Posterior cingulate gyrus (tissue), 11 donors: Measurements from ENCODE around the gene JAKMIP1.

ENCODE experiments used
- DNase-seq, 10 donors: peaks; one replicate each; pipeline versions ENCODE4 v3.0.0 to v3.0.0-alpha.2; 2020 to 2021; ENCODE audit warnings: mixed read lengths in 3 of 10
- intact Hi-C: fragments of 100-400 bp; cut with DNase I; formaldehyde crosslinking; loops from one replicate; pipeline ENCODE4 v1.15.1; 2023

JAKMIP1 gene

DNA sequence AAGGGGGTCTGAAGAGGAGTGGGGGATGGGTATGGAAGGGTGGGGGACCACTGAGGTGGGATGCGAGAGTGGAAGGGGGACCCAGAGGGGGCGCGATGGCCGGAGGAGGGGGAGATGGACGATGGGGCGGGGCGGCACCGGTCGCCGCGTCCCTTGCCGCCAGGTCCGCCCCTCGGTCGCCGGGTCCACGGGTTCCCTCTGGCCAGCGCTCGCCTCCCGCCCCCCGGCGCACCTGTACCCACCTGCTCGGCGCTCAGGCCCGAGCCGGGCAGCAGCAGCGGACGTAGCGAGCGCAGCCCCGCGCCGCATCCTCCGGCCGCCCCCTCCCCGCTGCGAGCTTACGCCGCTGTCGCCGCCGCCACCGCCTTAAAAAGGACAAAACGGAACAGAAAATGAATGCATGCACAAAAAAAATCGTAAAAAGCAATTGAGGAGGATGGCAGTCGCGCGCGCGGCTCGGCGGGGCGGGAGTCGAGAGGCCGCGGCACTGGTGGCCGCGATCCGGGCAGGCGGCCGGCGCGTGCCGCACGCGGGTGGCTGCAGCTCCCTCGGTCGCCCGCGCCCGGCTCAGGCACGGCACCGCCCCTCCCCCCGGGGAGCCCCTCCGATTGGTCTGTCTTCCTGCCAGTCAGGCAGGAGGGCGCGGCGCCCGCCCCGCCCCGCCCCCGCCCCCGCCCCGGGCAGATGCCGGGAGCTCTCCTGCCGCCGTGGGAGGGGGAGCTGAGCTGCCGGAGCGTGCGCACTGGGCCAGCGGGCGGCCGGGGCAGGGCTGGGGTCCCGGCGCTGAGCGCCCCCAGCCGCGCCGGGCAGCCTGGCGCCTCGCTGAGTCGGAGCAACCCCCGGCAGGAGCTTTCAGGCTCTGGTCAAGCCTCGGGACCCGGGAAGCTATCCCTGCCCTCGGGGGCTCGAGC is at the start of gene JAKMIP1:
JAKMIP1 (minus strand) TSS at position 539 of the 911 bp plus-strand sequence. CDS start 87,699 bp downstream, outside the sequence.
- peak; percentile 81 to 98 (median 90) for DNase-seq
- intact Hi-C loops: no loop called here

DNA sequence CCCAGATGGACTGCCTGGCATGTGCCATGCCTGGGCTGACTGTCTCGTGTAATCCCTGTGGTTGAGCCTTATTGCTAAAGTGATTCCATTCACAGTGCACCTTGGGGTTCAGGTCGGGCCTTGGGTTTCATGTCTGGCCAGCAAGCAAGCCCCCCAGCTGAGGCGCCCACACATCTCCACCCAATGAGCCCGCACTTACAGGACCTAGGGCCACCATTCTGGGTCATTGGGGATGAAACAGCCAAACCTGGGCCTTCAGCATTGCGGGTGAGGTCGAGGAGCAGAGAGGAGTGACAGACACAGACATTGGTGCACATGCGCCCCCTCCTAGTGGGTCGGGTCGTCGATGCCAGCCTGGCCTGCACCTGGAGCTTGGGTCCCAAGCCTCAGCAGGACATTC is 48.0 kb upstream of the JAKMIP1 start:
- intact Hi-C loops: no loop called here
- peak in 3 of 10 donors; percentile 22 to 47 (median 31) for DNase-seq

DNA sequence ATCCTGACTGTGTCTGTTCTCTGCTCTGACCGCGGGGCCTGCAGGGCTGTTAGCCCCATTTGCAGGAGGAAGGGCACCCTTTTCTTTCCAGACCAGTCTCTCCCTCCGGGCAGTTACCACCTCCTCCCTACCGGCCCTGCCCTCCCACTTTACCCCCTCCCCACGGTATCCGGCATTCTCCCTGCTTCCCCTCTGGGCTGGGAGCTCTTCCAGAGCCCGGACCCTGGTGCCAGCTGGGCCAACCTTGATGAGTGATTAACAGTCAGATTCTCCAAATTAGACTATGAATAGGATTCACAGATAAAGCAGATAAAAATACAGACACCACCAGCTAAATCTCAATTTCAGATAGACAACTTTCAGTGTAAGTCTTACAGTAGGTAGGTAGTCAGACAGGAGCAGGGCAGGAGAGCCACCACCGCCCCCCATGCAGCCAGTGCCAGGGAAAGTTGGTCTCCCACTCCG is 45.9 kb upstream of the JAKMIP1 start:
- intact Hi-C loops: no loop called here
- DNase-seq: peak in 1 of 10 donors; percentile 16

DNA sequence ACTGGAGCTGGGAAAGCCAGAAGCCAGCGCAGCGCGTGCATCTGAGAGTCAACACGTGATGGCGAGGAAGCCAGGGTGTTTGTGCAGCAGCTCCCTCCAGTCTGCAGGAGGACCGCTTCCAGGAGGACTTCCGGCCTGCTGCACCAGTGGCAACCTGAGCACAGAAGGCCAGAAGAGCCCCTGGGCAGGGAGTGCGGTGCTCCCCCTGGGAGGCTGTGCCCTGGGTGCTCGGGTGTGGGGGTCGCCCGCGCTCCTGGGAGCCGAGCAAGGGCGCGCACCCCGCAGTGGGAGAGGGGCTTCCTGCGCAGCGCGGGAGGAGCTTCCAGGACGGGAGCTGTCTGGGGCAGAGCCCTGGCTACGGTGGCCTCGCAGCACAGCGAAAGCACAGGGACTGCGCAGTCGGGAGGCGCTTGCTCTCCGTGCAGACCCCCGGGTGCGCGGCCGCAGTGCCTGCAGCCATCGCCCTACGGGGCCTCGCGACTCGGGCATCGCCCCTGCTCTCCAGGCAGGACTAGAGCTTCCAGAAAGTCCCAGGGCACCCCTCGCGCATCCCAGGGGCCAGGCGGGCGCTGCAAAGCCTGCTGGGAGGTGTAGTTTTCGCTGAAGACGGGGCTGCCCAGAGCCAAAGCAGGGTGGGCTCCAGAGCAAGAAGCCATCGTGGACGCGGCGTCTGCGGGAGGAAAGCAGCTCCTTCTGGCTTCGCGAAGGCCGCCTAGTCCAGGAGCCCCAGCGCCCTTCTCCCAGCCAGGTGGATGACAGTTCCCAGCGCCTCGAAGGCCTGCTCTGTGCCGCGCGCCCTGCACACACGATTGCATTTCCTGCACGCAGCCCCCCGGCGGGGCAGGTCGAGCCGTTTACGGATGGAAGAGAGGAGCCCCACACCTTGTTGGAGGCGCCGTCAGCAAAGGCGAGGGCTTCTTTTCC is 45.2 kb upstream of the JAKMIP1 start:
- peak; percentile 44 to 96 (median 79) for DNase-seq
- intact Hi-C loops: no loop called here

GRCh38 chr4:6242271-6243029 is 42.1 kb upstream of the JAKMIP1 start:
- intact Hi-C loops: no loop called here
- DNase-seq: peak in 1 of 10 donors; percentile 68

DNA sequence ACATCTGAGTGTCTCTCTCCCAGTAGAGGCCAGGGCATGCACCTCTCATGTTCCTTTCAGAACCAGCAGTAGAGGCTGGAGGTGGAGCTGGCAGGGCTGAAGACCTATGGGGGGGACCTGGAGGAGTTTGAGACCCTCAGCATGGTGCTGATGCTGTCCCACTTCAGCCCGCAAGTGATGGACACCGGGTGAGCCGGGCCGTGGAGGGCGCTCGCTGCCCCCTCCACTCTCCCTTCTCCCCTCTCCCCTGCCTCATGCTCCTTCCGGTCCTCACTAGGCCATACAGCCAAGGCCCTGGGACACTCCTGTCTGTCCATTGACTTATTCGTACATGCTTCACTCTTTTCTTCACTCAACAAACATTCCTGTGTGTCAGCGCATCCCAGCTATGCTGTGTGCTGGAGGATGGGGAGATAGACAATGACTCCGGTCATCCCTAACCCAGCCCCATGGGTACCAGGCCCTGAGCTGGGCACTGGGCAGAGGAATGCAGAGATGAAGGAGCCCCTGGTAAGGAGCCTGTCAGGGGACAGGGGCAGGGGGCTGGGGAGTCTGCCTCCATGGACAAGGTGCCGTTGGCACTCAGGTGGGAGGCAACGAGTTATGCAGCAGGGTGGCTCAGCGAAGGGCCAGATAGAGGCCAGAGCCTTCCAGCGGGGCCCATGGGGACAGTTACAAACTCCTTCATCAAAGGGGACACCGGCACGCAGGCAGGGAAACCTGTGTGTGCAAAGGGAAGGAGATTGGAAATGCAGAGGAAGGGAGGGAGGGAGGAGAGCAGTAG is 40.9 kb upstream of the JAKMIP1 start:
- peak in 3 of 10 donors; percentile 4 to 55 (median 48) for DNase-seq
- intact Hi-C loops: no loop called here

DNA sequence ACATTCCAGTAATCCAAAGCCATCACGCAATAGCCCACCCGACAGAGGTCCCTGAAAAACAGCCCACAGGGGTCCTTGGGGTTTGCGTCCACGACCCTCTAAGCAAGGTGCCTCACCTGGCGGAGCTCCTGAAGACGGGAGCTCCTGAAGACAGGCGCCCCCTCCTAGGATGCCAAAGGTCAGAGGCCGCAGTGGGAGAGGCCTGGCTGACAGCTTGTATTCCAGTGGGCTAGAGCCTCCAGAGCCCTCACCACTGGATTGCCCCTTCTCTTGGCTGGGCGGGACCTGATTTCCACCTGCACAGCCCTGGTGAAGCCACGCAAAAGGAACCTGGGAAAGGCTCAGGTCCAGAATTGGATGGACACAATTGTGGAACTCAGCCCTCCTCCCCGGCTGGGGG is 39.6 kb upstream of the JAKMIP1 start:
- intact Hi-C loops: no loop called here
- peak in 3 of 10 donors; percentile 10 to 77 (median 68) for DNase-seq

DNA sequence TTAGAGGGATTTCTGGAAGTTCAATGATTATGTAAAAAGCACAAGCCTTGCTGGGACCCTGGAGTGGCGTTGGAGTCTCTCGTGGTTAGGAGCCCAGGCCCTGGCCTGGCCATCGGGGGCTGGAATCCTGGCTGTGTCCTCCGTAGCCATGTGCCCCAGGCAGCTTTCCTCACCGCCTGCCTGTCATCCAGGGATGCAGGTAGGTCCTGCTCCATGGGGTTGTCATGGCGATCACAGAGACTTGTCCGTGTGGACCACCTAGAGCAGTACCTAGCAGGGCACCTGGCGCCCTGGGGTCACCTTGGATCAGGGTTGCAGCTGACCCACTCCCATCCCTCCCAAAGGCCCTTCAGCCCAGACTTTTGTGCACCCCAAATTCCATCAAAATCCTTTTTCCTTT is 39.1 kb upstream of the JAKMIP1 start:
- DNase-seq: peak in 3 of 10 donors; percentile 6 to 80 (median 70)

DNA sequence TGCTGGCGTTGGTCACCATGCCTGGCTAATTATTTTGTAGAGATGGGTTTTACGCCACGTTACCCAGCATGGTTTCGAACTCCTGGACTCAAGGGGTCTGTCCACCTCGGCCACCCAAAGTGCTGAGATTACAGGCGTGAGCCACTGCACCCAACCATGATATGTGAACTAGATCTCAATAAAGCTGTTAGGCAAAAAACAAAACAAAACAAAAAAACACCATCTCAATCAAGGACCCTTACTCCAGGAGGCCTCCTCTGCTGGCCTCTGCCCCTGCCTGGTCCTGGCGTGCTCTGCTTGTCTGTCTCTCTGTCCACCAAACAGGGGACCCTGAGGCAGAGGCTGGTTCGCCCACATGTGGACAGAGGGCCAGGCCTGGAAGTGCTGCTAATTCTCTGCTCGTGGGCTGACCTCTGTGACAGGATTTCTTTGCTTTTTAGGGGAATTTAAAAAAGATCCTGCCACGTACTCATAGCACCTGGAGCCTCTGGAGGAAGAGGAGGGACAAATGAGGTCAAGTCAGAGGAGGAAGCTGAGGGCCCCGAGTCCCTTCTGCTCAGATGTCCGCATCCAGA is 36.6 kb upstream of the JAKMIP1 start:
- intact Hi-C loops: no loop called here
- DNase-seq: no peak

More for the DNA sequence above, 39.1 kb upstream of the JAKMIP1 start:
- intact Hi-C loops: no loop called here

DNA sequence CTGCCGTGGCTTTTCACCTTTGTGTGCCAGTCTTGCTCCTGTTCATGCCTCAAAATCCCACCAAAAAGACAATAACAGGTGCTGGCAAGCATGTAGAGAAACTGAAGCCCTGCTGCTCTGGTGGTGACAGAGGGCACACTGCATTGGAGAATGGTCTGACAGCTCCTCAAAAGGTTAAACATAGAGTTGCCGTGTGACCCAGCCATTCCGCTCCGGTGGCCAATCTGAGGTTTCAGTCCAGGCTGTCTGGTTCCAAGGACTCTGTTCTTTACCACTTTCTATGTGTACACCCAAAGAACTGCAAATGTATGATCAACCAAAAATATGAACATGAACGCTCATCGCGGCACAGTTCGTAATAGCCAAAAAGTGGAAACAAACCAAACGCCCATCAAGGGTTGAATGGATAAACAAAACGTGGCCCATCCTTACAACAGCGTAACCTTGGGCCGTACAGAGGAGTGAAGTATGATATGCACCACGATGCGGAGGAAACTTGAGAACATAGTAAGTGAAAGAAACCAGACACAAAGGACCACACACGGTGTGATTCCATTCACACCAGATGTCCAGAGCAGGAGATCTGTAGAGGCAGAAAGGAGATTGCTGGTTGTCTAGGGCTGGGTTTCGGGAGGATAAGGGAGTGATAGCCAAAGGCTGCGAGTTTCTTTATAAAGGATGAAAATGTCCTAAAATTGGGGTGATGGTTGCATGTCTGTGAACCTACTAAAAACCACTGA is 35.7 kb upstream of the JAKMIP1 start:
- peak in 2 of 10 donors; percentile 1 to 9 for DNase-seq
- intact Hi-C loops: no loop called here

GRCh38 chr4:6235012-6235411 is 34.7 kb upstream of the JAKMIP1 start:
- intact Hi-C loops: no loop called here
- peak in 1 of 10 donors; percentile 3 for DNase-seq

DNA sequence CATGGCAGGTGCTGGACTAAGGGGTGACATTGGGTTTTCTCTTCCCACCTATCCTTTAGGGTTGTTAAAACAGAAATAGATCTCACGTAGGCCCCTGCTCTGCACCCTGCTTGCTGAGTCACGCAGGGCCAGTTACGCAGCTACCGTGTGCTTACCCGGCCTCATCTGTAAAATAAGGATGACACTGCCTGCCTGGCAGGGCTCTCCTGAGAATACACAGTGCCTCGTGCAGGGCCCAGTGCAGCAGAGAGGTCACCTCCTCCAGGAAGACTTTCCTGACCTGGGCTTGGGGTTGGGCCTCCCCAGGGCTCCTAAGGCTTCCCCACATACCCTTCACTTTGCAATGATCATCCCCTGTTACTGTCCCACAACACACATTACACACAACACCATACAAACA is 33.6 kb upstream of the JAKMIP1 start:
- intact Hi-C loops: no loop called here
- no peak for DNase-seq

- DNase-seq: peak in 1 of 10 donors; percentile 5
- intact Hi-C loops: no loop called here
Measured at GRCh38 chr4:6232836-6233785, 32.8 kb upstream of the JAKMIP1 start.

DNA sequence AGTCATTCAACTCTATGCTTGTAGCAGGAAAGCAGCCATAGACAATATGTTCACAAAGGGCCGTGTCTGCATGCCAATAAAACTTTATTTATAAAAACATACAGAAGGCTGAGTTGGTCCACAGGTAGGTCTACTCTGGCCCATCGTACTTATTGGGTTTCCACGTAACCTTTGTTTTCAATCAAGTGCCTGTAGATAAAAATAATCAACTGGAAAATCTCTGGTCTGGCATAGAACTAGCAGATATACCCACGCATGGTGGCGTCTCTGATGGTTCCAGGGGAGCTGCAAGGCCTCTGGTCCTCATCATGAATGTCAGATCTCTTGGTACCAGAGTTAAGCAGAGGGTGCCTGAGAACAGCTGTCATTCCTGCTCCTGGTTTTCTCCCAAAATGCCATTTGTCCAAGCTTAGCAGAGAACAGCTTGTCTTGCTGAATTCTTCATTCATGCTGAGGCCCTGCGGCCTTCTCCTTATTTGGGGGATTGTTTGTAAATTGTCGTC is 31.4 kb upstream of the JAKMIP1 start:
- intact Hi-C loops: no loop called here
- DNase-seq: peak in 1 of 10 donors; percentile 3

DNA sequence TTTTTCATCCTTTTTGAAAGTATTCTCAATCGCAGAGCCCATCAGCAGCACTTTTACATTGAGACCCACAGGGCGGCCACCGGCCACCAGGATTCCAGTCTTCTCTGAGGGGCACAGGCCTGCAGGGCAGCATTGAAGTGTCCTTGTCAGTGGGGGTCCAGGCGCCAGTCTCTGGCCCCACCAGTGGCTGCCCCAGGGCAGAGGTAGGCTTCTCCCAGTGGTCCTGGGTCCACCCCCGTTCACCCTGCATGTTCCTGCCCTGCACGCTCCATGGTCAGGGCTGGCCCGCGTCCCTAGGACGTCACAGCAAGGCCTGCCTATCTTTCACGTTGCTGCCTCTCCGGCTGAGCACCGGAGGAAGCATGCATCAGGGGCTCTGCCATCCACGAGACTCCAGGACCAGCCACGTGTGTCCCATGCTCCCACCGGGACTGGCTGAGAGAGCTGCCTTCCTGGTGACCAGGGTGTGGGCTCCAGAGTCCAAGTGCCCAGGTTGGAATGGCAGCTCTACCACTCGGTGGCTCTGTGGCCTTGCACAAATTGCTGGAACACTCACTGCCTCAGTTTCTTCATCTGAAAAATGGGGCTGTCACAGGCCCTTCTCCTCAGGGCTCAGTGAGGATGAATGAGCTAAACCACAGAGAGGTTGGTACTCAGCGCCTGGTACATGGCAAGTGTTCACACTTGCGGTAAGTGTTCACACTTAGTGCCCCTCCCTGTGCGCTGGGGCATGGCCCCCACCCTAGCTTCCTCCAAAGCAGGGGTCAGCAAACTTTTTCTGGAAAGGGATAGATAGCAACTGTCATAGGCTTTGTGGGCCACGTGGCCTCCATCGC is 30.7 kb upstream of the JAKMIP1 start:
- intact Hi-C loops: no loop called here
- peak in 1 of 10 donors; percentile 1 for DNase-seq

DNA sequence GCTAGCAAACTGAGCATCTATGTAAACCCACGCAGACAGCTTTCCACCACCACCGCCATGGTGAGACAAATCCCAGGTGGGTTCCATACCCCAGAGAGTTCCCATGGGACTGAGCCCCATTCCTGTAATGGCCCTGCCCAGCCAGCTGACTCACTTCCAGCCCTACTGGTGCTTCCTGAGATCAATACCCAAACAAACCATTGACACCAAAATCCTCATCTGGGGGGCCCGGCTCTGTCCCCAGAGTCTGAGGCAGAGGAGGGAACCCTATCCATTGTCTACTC is 30.1 kb upstream of the JAKMIP1 start:
- no peak for DNase-seq
- intact Hi-C loops: no loop called here
